ENCODE results near the gene RNASET2. TPM values are rescaled to one million over a fixed set of nuclear protein-coding genes. Genes with fewer than 3 reads are reported as not detected.

Gene RNASET2
- total RNA-seq, 4 donors from 2014 or later = 121 to 191 (median 176) TPM

GRCh38 chr6:166988674-166989201 is 32.4 kb upstream of the RNASET2 start:
- in situ Hi-C loops (cut with MboI; ENCODE audit: low pct_ligation_motif_present in 1 of 4, low pct_unique_long_range_greater_than_20kb in 1 of 4, low sequenced_read_pairs in 3 of 4) = loop anchor here (5.0 to 25.0 kb wide), 3 partner anchors 201 to 351 kb away; partner anchors contain the start of gene RPS6KA2 (in 1 of the 4)

GRCh38 chr6:166987930-166988329 is 31.6 kb upstream of the RNASET2 start:
- H3K4me3 ChIP-seq = no peak overlapping the region
- DNase-seq = no peak
- H3K9me3 ChIP-seq = no peaks in the 10 kb centered on the region
- peaks cover 0 to 2% (median 0%) of the 10 kb centered on the region in 4 donors for H3K4me1 ChIP-seq
- TF ChIP-seq POLR2AphosphoS5 (IDR thresholded peaks at IDR 0.05) (no peak), CTCF (IDR thresholded peaks at IDR 0.05) (no peak), EP300 (IDR thresholded peaks at IDR 0.05; ENCODE audit: low read depth) (no peak), POLR2A (IDR thresholded peaks at IDR 0.05) (no peak)
- H3K36me3 ChIP-seq = no peaks in the 10 kb centered on the region
- WGBS, 2 donors (ENCODE audit: low coverage in 1 of 2) = 81 to 85% methylated on average over 3 of the region's 3 CpGs
- intact Hi-C loops (cut with DNase I; ENCODE audit: low total_unique reads) (loop anchor here (10.0 kb wide), 1 partner anchor 203 kb away; no protein-coding TSS in a partner anchor), in situ Hi-C loops (cut with MboI; ENCODE audit: low pct_ligation_motif_present in 1 of 4, low pct_unique_long_range_greater_than_20kb in 1 of 4, low sequenced_read_pairs in 3 of 4) (loop anchor here (5.0 to 25.0 kb wide), 3 partner anchors 201 to 351 kb away; partner anchors contain the start of gene RPS6KA2 (in 1 of the 4))
- H3K27me3 ChIP-seq = no peaks in the 10 kb centered on the region
- H3K27ac ChIP-seq = no peak overlapping the region

More at GRCh38 chr6:166988674-166989201, 32.4 kb upstream of the RNASET2 start:
- Histone ChIP-seq H3K27me3 (no peaks in the 10 kb centered on the region), H3K4me1 (peaks cover 0 to 2% (median 0%) of the 10 kb centered on the region in 4 donors), H3K36me3 (no peaks in the 10 kb centered on the region), H3K4me3 (no peak overlapping the region), H3K9me3 (no peaks in the 10 kb centered on the region), H3K27ac (no peak overlapping the region)
- 74 to 84% methylated on average over 3 of the region's 3 CpGs for WGBS, 2 donors (ENCODE audit: low coverage in 1 of 2)
- no peak for DNase-seq
- intact Hi-C loops (cut with DNase I; ENCODE audit: low total_unique reads) = loop anchor here (10.0 kb wide), 1 partner anchor 204 kb away; no protein-coding TSS in a partner anchor
- TF ChIP-seq CTCF (IDR thresholded peaks at IDR 0.05) (no peak), POLR2A (IDR thresholded peaks at IDR 0.05) (no peak), EP300 (IDR thresholded peaks at IDR 0.05; ENCODE audit: low read depth) (no peak), POLR2AphosphoS5 (IDR thresholded peaks at IDR 0.05) (no peak)

GRCh38 chr6:166987448-166987847 is 31.1 kb upstream of the RNASET2 start:
- Histone ChIP-seq H3K9me3 (no peaks in the 10 kb centered on the region), H3K36me3 (no peaks in the 10 kb centered on the region), H3K27ac (no peak overlapping the region), H3K27me3 (no peaks in the 10 kb centered on the region), H3K4me1 (peaks cover 0 to 2% (median 0%) of the 10 kb centered on the region in 4 donors), H3K4me3 (no peak overlapping the region)
- WGBS, 2 donors (ENCODE audit: low coverage in 1 of 2) = 39 to 61% methylated on average over 2 to 6 of the region's 6 CpGs
- intact Hi-C loops (cut with DNase I; ENCODE audit: low total_unique reads) (loop anchor here (10.0 kb wide), 1 partner anchor 203 kb away; no protein-coding TSS in a partner anchor), in situ Hi-C loops (cut with MboI; ENCODE audit: low pct_ligation_motif_present in 1 of 4, low pct_unique_long_range_greater_than_20kb in 1 of 4, low sequenced_read_pairs in 3 of 4) (loop anchor here (5.0 to 25.0 kb wide), 3 partner anchors 200 to 350 kb away; partner anchors contain the start of gene RPS6KA2 (in 1 of the 4))
- TF ChIP-seq POLR2AphosphoS5 (IDR thresholded peaks at IDR 0.05) (no peak), CTCF (IDR thresholded peaks at IDR 0.05) (no peak), POLR2A (IDR thresholded peaks at IDR 0.05) (no peak), EP300 (IDR thresholded peaks at IDR 0.05; ENCODE audit: low read depth) (no peak)
- DNase-seq = no peak

- TF ChIP-seq CTCF (IDR thresholded peaks at IDR 0.05) (no peak), POLR2A (IDR thresholded peaks at IDR 0.05) (no peak), EP300 (IDR thresholded peaks at IDR 0.05; ENCODE audit: low read depth) (no peak), POLR2AphosphoS5 (IDR thresholded peaks at IDR 0.05) (no peak)
- WGBS, 2 donors (ENCODE audit: low coverage in 1 of 2) = 99 to 100% methylated on average over 3 of the region's 3 CpGs
- no peak for DNase-seq
- intact Hi-C loops (cut with DNase I; ENCODE audit: low total_unique reads) = loop anchor here (10.0 kb wide), 1 partner anchor 196 kb away; no protein-coding TSS in a partner anchor
- no peak overlapping the region for H3K27ac ChIP-seq
- H3K4me3 ChIP-seq = no peak overlapping the region
- H3K27me3 ChIP-seq = no peaks in the 10 kb centered on the region
- H3K9me3 ChIP-seq = no peaks in the 10 kb centered on the region
- no peaks in the 10 kb centered on the region for H3K4me1 ChIP-seq
- H3K36me3 ChIP-seq = no peaks in the 10 kb centered on the region
- in situ Hi-C loops (cut with MboI; ENCODE audit: low pct_ligation_motif_present in 1 of 4, low pct_unique_long_range_greater_than_20kb in 1 of 4, low sequenced_read_pairs in 3 of 4) = loop anchor here in 3 of 4 donors (25.0 kb wide), 2 partner anchors 193 to 343 kb away; partner anchors contain the start of gene RPS6KA2 (in 1 of the 3)
These were observed 24.4 kb upstream of the RNASET2 start for GRCh38 chr6:166980738-166981137.
